ENCODE results near the gene MID1.

The MID1 gene

DNA sequence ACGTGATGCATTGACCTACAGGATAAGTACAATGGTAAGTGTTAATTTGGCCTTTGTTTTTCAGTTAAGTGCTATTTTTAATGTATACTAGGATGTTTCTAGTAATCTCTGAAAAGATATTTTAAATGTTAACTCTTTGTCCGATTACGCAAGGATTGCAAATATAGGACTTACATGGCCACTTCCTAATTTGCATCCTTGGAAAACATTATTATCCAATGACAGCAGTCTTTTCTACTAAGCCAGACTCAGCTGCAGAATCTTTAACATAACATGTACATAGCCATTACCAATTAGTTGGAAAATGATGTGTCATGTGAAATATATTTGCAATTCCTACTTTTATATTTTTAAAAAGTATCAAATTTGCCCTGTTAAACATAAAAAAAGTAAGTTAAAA is 124.7 kb downstream of the MID1 start:
- no peak overlapping the region for H3K4me3 ChIP-seq (replicated peaks; ENCODE audit: low read depth, low read length)
- TF ChIP-seq, protein P1, sequence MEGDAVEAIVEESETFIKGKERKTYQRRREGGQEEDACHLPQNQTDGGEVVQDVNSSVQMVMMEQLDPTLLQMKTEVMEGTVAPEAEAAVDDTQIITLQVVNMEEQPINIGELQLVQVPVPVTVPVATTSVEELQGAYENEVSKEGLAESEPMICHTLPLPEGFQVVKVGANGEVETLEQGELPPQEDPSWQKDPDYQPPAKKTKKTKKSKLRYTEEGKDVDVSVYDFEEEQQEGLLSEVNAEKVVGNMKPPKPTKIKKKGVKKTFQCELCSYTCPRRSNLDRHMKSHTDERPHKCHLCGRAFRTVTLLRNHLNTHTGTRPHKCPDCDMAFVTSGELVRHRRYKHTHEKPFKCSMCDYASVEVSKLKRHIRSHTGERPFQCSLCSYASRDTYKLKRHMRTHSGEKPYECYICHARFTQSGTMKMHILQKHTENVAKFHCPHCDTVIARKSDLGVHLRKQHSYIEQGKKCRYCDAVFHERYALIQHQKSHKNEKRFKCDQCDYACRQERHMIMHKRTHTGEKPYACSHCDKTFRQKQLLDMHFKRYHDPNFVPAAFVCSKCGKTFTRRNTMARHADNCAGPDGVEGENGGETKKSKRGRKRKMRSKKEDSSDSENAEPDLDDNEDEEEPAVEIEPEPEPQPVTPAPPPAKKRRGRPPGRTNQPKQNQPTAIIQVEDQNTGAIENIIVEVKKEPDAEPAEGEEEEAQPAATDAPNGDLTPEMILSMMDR (IDR thresholded peaks at IDR 0.05; ENCODE audit: low read length, missing control alignments): no peak
- DNase-seq (ENCODE audit: low read depth): no peak

DNA sequence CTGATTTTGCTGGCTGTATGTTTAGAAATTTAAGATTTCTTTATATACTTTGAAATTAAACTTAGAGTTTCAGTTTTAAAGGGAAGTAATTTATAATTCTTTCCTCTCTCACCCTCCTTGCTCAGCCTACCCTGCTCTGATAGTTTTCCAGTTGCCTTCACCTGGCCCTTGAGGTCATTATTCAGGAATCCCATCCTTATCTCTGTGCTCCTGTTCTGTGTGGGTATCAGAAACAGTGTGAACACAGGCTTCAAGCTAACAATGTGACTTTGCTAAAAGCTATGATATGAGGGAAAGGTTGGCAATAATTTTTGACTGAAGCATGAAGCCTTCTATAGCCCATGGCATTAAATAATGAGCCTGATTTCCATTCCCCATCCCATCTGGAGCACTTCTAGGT is 128.1 kb downstream of the MID1 start:
- no peak for DNase-seq (ENCODE audit: low read depth)
- TF ChIP-seq, protein P1 (IDR thresholded peaks at IDR 0.05; ENCODE audit: low read length, missing control alignments): no peak
- H3K4me3 ChIP-seq (replicated peaks; ENCODE audit: low read depth, low read length): no peak overlapping the region

DNA sequence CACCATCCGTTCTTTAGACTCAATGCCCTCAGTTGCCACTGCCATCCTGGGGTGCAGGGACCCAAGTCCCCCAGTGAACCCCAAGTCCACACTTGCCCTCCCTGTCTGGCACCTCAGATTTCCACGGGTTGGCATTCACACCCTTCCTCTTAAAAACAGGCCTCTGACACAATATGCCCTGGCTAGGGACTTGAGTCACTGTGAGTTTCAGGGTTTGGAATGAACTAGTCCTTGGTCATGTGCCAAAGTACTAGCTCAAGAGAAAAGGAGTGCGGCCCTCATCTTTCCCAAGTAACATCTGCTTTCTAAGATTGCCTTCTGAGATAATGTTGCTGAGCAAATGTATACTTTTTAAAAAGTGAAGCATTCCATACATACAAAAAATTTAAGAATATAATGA is 134.0 kb downstream of the MID1 start:
- DNase-seq (ENCODE audit: low read depth): peak; percentile 81
- TF ChIP-seq, protein P1 (IDR thresholded peaks at IDR 0.05; ENCODE audit: low read length, missing control alignments): no peak
- H3K4me3 ChIP-seq (replicated peaks; ENCODE audit: low read depth, low read length): no peak overlapping the region

DNA sequence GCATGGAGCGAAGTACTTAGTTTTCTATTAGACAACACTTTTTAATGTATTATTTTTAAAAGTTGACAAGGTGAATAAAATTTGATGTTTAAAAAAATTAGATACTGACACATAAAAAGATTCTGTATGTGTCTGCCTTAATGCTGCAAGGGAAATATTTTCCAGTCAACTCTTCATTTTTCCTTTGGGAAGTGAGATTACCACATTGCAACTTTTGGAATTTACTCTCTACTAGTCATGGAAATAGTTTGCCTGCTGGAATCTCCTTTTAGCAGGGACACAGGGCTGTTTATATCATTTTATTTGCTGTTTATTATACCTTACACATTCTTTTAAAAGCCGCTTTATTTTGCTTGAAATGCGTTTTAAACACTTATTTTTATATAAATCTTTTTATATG is 135.1 kb downstream of the MID1 start:
- H3K4me3 ChIP-seq (replicated peaks; ENCODE audit: low read depth, low read length): no peak overlapping the region
- TF ChIP-seq, protein P1 (IDR thresholded peaks at IDR 0.05; ENCODE audit: low read length, missing control alignments): no peak
- peak; percentile 32 for DNase-seq (ENCODE audit: low read depth)

DNA sequence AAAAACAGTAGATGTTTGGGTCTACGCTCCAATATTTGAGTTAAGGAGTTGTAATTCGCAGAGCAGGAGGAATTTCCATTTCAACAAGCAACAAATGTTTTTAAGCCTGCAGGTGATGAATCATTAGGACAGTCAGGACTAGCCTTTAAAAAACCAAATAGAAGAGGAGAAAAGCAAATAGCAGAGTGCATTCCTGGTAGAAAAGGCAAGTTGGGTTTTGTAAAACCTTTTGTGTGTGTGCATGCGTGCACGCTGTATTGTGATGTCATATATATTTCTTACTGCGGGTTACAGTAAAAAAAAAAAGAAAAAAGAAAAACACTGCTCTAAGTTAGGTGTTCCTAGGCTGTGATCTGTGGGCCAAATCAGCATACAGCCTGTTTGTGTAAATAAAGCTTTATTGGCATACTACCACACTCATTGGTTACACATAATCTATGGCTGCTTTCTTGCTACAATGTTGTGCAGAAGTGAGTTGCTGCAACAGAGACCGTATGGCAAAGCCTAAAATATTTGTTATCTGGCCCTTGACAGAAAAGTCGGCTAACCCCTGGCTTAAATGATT is 135.6 kb downstream of the MID1 start:
- H3K4me3 ChIP-seq (replicated peaks; ENCODE audit: low read depth, low read length): no peak overlapping the region
- DNase-seq (ENCODE audit: low read depth): no peak
- TF ChIP-seq, protein P1 (IDR thresholded peaks at IDR 0.05; ENCODE audit: low read length, missing control alignments): no peak

DNA sequence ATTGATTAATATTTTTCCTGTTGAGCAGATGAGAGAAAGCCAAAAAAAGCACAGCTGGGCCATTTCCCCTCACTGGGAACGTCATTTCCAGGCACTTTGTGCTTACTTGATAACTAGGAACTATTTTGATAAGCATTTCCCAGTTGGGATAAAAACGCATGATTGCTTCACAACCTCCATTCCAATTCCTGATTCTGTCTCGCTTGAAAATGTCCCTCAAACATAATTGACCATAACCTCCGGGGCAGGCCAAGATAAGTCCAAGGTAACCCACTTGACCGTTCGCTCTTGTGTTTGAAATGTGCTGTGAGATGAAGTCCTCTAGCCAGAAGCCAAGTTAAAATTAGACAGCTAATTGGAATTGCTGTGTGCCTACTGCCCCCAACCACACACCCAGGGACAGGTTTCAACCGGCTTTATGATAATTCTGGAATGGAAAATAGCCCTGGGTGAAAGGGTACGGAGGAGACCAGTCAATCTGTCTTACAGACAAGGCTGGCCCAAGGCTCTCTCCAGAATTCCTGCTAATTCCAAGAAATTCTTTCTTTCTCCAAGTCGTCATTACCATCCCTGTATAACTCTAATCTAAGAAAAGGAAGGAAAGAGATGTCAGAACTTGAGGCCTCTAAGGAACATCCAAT is 137.1 kb downstream of the MID1 start:
- H3K4me3 ChIP-seq (replicated peaks; ENCODE audit: low read depth, low read length): no peak overlapping the region
- TF ChIP-seq, protein P1 (IDR thresholded peaks at IDR 0.05; ENCODE audit: low read length, missing control alignments): no peak
- DNase-seq (ENCODE audit: low read depth): peak; percentile 78

DNA sequence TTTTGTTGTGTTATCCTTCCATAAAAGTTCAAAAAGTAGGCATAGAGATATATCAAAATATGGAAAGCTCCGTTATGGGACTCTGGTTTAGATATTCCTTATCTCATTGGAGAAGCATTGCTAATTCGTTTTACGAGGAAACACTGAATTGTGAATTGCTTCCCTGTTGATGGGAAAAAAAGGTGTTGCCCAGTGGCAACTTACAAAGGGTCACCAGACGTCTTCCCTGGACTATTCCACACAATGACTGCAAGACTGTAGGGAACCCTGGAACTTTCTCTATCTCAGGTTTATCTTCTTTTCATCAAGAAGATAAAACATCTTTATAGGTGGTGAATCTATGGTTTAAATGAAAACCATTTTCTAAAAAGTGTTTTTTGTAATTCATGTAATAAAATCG is 137.7 kb downstream of the MID1 start:
- TF ChIP-seq, protein P1 (IDR thresholded peaks at IDR 0.05; ENCODE audit: low read length, missing control alignments): no peak
- DNase-seq (ENCODE audit: low read depth): peak; percentile 6
- no peak overlapping the region for H3K4me3 ChIP-seq (replicated peaks; ENCODE audit: low read depth, low read length)

Data from fibroblast of pulmonary artery (primary cell).